Measurements from ENCODE around the gene CAMK1D.

CAMK1D gene

DNA sequence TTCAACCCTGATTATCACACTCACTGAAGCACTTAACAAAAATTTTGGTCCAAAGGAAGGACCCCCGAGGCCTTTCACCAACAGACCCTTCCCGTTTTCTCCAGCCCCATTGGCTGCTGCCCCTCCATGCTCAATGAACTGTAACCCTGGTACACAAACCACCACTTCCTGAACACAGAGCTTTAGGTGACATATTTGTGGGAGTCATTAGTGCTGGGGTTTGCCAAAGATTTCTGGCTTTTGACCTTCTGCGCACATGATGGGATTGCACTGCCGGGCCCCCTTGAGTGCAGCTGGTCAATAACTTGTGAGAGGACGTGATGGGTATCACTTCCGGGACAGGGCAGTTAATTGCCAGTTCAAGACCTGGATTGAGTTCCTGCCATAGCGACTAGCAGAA lies 9.0 kb upstream of the CAMK1D start:
- no peak for DNase-seq (ENCODE audit: low read depth)
- in situ Hi-C loops (cut with HindIII; ENCODE audit: low sequenced_read_pairs) = no loop called here
- TF ChIP-seq, protein P1, sequence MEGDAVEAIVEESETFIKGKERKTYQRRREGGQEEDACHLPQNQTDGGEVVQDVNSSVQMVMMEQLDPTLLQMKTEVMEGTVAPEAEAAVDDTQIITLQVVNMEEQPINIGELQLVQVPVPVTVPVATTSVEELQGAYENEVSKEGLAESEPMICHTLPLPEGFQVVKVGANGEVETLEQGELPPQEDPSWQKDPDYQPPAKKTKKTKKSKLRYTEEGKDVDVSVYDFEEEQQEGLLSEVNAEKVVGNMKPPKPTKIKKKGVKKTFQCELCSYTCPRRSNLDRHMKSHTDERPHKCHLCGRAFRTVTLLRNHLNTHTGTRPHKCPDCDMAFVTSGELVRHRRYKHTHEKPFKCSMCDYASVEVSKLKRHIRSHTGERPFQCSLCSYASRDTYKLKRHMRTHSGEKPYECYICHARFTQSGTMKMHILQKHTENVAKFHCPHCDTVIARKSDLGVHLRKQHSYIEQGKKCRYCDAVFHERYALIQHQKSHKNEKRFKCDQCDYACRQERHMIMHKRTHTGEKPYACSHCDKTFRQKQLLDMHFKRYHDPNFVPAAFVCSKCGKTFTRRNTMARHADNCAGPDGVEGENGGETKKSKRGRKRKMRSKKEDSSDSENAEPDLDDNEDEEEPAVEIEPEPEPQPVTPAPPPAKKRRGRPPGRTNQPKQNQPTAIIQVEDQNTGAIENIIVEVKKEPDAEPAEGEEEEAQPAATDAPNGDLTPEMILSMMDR (IDR thresholded peaks at IDR 0.05; ENCODE audit: low read depth, low read length, missing control alignments) = no peak
- H3K4me3 ChIP-seq (ENCODE audit: low read depth, low read length) = no peak overlapping the region

DNA sequence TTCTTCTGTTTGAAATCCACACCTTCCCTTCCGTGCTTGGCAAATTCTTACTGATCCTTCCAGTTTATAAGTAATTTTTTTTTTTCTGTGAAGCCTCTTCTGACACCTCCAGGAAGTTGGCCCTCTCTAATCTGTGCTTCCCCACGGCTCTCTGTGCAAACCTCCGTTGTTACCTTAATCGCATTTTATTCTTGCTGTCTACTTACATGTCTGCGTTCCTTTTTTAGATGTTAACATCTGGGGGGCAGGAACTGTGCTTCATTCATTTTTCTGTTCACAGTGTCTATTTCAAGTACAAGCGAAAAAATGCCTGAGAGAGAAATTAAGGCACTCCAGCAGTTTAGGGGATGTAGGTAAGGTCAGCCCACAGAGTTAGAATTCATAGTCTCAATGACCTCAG lies 8.4 kb upstream of the CAMK1D start:
- no peak for DNase-seq (ENCODE audit: low read depth)
- in situ Hi-C loops (cut with HindIII; ENCODE audit: low sequenced_read_pairs) = no loop called here
- H3K4me3 ChIP-seq (ENCODE audit: low read depth, low read length) = no peak overlapping the region
- TF ChIP-seq, protein P1 (IDR thresholded peaks at IDR 0.05; ENCODE audit: low read depth, low read length, missing control alignments) = no peak

DNA sequence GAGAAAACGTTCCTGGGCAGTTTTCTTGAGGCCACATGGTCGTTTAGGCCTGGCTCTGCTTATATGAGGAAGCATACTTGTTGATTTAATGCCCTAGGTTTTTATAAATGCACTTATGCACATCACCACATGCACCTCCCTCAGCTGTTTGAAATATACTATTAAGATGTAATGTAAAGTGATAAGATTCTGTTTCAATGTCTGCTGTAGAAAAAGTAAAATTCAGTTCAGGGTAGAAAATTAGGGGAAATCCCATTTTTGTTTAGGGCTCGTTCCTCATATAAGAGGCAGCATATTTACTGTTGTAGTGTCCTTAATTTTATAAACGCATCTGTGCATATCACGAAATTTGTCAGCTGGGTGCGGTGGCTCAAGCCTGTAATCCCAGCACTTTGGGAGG lies 7.8 kb upstream of the CAMK1D start:
- in situ Hi-C loops (cut with HindIII; ENCODE audit: low sequenced_read_pairs) = no loop called here

DNA sequence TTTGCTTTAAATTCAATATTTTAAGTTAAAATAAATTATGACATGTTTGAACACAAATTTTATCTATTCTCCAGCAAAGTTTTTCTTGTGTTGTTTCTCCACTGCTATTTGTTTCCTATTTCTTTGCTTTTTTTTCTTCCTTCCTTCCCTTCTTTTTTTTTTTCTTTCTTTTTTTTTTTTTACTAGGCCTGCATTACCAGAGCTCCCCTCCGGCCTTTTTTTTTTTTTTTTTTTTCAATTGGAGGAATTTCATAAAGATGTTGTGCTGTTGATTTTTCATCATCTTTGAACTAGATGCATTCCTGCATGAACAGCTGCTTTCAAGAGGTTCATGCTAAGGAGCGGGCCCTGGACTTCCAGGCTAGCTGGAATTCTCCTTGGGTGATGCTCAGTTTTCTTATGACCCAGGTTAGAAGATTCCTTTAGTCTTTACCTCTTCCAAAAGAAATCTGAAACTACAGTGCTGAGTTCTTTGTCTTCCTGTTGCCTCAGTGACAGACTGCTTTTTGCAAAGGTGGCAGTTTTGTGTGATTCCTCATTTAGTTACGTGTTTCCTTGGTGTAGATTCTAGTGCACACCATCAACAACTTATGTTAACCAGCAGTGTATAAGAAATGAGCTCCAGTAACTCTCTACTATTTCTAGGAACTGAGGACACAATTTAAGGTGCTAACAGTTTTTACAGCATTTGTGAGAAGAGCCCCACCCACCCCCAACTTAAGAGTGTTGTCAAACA lies 4.8 kb upstream of the CAMK1D start:
- TF ChIP-seq, protein P1 (IDR thresholded peaks at IDR 0.05; ENCODE audit: low read depth, low read length, missing control alignments) = no peak
- DNase-seq (ENCODE audit: low read depth) = no peak
- H3K4me3 ChIP-seq (ENCODE audit: low read depth, low read length) = no peak overlapping the region
- in situ Hi-C loops (cut with HindIII; ENCODE audit: low sequenced_read_pairs) = no loop called here

More for the DNA sequence above, 7.8 kb upstream of the CAMK1D start:
- TF ChIP-seq, protein P1 (IDR thresholded peaks at IDR 0.05; ENCODE audit: low read depth, low read length, missing control alignments) = no peak
- DNase-seq (ENCODE audit: low read depth) = no peak
- H3K4me3 ChIP-seq (ENCODE audit: low read depth, low read length) = no peak overlapping the region

DNA sequence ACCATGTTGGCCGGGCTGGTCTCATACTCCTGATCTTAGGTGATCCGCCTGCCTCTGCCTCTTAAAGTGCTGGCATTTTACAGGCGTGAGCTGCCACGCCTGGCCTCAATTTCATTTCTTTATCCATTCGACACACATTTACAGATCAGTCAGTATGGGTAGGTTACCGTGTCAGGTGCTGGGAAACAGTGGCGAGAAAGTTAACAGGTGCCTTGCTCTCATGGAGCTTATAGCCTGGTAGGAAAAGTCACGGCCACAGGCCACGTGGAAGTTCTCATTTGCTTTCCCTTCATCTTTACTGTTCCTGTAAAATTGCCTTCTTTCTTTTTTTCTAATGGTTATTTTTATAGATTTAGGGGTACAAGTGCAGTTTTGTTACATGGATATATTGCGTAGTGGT lies 2.6 kb upstream of the CAMK1D start:
- TF ChIP-seq, protein P1 (IDR thresholded peaks at IDR 0.05; ENCODE audit: low read depth, low read length, missing control alignments) = no peak
- in situ Hi-C loops (cut with HindIII; ENCODE audit: low sequenced_read_pairs) = no loop called here
- no peak overlapping the region for H3K4me3 ChIP-seq (ENCODE audit: low read depth, low read length)
- no peak for DNase-seq (ENCODE audit: low read depth)

DNA sequence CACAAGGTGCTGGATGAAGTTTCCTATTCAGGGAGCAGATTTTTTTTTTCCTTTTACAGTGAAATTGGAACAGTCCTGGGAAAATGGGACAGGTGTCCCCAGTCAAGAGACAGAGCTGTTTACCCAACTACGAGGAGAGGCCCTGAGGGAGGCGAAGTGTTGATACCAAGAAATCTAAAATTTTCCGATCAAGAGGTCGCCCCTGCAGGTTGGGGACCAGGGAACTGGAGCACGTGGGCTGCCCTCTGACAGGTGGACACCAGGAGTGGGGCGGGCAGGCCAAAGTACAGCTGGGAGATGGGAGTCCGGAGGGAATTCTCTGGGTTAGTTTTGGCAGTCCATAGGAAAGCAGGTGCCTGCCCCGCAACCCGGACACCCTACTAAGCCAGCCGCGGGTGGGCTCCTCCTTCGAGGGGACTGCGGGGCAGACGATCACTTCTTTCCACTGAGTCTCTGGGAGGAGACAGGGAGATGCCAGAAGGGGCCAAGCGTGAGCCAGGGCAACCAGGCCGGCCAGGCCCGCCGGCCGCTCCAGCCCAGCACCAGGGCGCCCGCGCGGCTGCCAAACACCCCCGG lies 965 bp upstream of the CAMK1D start:
- in situ Hi-C loops (cut with HindIII; ENCODE audit: low sequenced_read_pairs) = no loop called here
- no peak for DNase-seq (ENCODE audit: low read depth)
- peak overlapping the region; percentile 77 for H3K4me3 ChIP-seq (ENCODE audit: low read depth, low read length)
- TF ChIP-seq, protein P1 (IDR thresholded peaks at IDR 0.05; ENCODE audit: low read depth, low read length, missing control alignments) = no peak

All from astrocyte of the cerebellum (primary cell).